SU-DHL-6 (cell line): Measurements from ENCODE around the gene SLC35F4.

Source experiments
- H2AFZ ChIP-seq: fragments of 200-600 bp; sonication (generic); 2 replicates; pipeline ENCODE4 v1.6.1; 2014; ENCODE audit warnings: low read depth, mild to moderate bottlenecking, moderate library complexity, mixed read lengths, antibody characterized with exemption, low read length; ENCODE audit not compliant: severe bottlenecking
- H3F3A ChIP-seq: fragments of 200-600 bp; shearing (Covaris generic); 2 replicates; pipeline ENCODE4 v1.6.0; 2016; ENCODE audit warnings: antibody characterized with exemption, mild to moderate bottlenecking; ENCODE audit not compliant: insufficient read depth
- H3K27ac ChIP-seq: fragments of 200-600 bp; sonication (generic); 2 replicates; pipeline ENCODE4 v1.5.1; 2016; ENCODE audit warnings: low read depth, mild to moderate bottlenecking, low read length, moderate library complexity, mixed read lengths
- H3K27me3 ChIP-seq: fragments of 200-600 bp; sonication (generic), shearing (Covaris generic); 2 replicates; pipeline ENCODE4 v1.6.0; 2014; ENCODE audit warnings: mild to moderate bottlenecking, low read length
- H3K36me3 ChIP-seq: fragments of 200-600 bp; sonication (generic); 2 replicates; pipeline ENCODE4 v1.6.1; 2014; ENCODE audit warnings: mild to moderate bottlenecking, low read length, mixed read lengths
- H3K4me2 ChIP-seq: fragments of 300-600, 200-600 bp; shearing (Covaris generic), sonication (generic); 2 replicates; pipeline ENCODE4 v1.6.0; 2014; ENCODE audit warnings: low read length, low read depth, mild to moderate bottlenecking; ENCODE audit not compliant: poor library complexity, severe bottlenecking
- H3K4me3 ChIP-seq: fragments of 200-600 bp; sonication (generic); 2 replicates; pipeline ENCODE4 v1.5.1; 2014; ENCODE audit warnings: antibody characterized with exemption, low read length, mild to moderate bottlenecking, mixed read lengths; ENCODE audit not compliant: insufficient read depth, poor library complexity, severe bottlenecking
- H3K79me2 ChIP-seq: fragments of 200-600 bp; sonication (generic); 2 replicates; pipeline ENCODE4 v1.6.1; 2014; ENCODE audit warnings: mild to moderate bottlenecking, low read length, moderate library complexity; ENCODE audit not compliant: insufficient read depth
- H3K9ac ChIP-seq: fragments of 200-600 bp; sonication (generic); 2 replicates; pipeline ENCODE4 v1.7.0; 2014; ENCODE audit warnings: mild to moderate bottlenecking, low read length
- H3K9me2 ChIP-seq: fragments of 200-600 bp; sonication (generic); replicated peaks from 2 replicates; pipeline ENCODE4 v1.6.1; 2014; ENCODE audit warnings: low read length; ENCODE audit not compliant: insufficient read depth
- H3K9me3 ChIP-seq: fragments of 200-600 bp; sonication (generic); 2 replicates; pipeline ENCODE4 v1.6.1; 2014; ENCODE audit warnings: low read length, mixed read lengths; ENCODE audit not compliant: insufficient read depth
- H4K20me1 ChIP-seq: fragments of 200-600 bp; sonication (generic); 2 replicates; pipeline ENCODE4 v1.6.1; 2014; ENCODE audit warnings: low read depth, mild to moderate bottlenecking, antibody characterized with exemption, low read length, moderate library complexity, mixed read lengths
- CTCF ChIP-seq: fragments of 200-600 bp; sonication (generic); IDR thresholded peaks from one replicate; pipeline ENCODE4 v1.5.1; 2017; ENCODE audit warnings: antibody characterized with exemption, mild to moderate bottlenecking, low read length, moderate library complexity; ENCODE audit not compliant: insufficient read depth, poor library complexity, severe bottlenecking
- EZH2phosphoT487 ChIP-seq: fragments of 200-600 bp; sonication (generic), shearing (Covaris generic); conservative IDR thresholded peaks from 2 replicates; pipeline ENCODE4 v1.6.1; 2018; ENCODE audit warnings: mild to moderate bottlenecking, antibody characterized with exemption, low read length, moderate library complexity, mixed read lengths

SLC35F4 gene

GRCh38 chr14:57898837-57899572 lies 33.1 kb upstream of the SLC35F4 start:
- Histone ChIP-seq H3K27me3 (no peaks in the 10 kb centered on the region; the same call in 1 of the 2 replicates), H3K9me3 (no peaks in the 10 kb centered on the region), H3K27ac (no peak overlapping the region), H3K79me2 (no peaks in the 10 kb centered on the region), H3K9ac (no peak overlapping the region), H3K4me2 (no peak overlapping the region), H3F3A (no peaks in the 10 kb centered on the region), H3K4me3 (no peak overlapping the region), H3K9me2 (no peaks in the 10 kb centered on the region), H4K20me1 (no peaks in the 10 kb centered on the region), H3K36me3 (no peaks in the 10 kb centered on the region), H2AFZ (no peak overlapping the region)
- TF ChIP-seq CTCF = no peak
- no peak for TF ChIP-seq EZH2phosphoT487

GRCh38 chr14:57897144-57897748 lies 31.4 kb upstream of the SLC35F4 start:
- Histone ChIP-seq H3K9me3 (no peaks in the 10 kb centered on the region), H3K36me3 (no peaks in the 10 kb centered on the region), H3K4me3 (no peak overlapping the region), H3K9ac (no peak overlapping the region), H3F3A (no peaks in the 10 kb centered on the region), H4K20me1 (no peaks in the 10 kb centered on the region), H3K9me2 (no peaks in the 10 kb centered on the region), H3K27ac (no peak overlapping the region), H3K79me2 (no peaks in the 10 kb centered on the region), H3K27me3 (no peaks in the 10 kb centered on the region; the same call in 1 of the 2 replicates), H2AFZ (no peak overlapping the region), H3K4me2 (no peak overlapping the region)
- TF ChIP-seq CTCF (no peak), EZH2phosphoT487 (no peak)

DNA sequence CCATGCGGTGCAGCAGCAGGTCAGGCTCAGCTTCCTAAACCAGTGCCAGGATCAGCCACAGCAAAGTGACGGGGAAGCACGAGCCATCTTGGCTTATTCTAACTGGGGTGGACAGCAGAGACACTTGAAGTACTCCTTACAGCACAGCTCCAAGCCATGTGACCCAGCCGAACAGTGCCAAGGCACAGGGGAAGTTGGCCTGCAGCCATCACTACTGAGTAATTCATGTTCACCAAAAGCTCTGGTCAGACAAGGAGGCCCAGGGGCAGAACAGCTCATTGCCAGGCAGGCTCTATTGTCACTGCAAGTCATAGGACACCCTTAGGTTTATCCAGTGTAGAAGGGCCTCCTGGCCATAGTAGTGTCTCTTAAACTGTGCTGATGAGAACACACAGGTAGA lies 23.4 kb upstream of the SLC35F4 start:
- Histone ChIP-seq H3K79me2 (no peaks in the 10 kb centered on the region), H3K36me3 (no peaks in the 10 kb centered on the region), H3K4me3 (no peak overlapping the region), H3K27ac (no peak overlapping the region), H3K9me3 (no peaks in the 10 kb centered on the region), H3K4me2 (no peak overlapping the region), H4K20me1 (no peaks in the 10 kb centered on the region), H3K27me3 (no peaks in the 10 kb centered on the region), H3K9ac (no peak overlapping the region), H3K9me2 (no peaks in the 10 kb centered on the region), H3F3A (no peaks in the 10 kb centered on the region), H2AFZ (no peak overlapping the region)
- TF ChIP-seq CTCF (no peak), EZH2phosphoT487 (no peak)
